ENCODE measurements around the gene LPCAT2.

Gene LPCAT2

DNA sequence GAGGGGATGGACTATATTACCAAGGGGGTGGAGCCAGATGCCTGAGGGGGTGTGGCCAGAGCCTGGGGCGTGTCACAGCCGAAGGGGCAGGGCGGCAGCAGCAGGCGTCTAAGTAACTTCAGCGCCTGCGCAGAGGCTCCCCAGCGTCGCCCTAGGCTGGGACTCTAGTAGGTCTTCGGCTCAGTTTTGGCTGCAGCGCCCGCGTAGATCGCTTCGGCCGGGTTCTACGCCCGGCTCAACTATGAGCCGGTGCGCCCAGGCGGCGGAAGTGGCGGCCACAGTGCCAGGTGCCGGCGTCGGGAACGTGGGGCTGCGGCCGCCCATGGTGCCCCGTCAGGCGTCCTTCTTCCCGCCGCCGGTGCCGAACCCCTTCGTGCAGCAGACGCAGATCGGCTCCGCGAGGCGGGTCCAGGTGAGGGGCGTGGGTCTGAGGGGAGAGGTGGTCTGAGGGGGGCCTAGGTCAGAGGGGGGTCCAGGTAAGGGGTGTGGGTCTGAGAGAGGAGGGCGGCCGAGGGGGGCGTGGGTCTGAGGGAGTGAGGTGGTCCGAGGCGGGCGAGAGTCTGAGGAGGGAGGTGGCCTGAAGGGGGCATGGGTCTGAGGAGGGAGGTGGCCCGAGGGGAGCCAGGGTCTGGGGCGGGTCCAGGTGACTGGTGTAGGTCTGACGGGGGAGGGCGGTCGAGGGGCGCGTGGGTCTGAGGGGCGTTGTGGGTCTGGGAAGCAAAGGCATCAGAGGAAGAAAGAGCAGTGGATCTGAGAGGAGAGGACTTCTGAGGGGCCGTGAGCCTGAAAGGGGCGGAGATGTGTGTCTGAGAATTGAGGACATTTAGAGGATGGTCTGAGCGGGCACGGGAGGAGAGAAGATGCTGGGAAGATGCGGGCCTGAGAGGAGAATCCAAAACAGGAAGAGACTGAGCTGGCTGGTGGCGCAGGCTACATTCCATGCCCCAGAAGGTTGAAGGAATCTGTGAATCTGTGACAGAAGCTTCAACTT lies at the start of gene LPCAT2:
Gene LPCAT2 (plus strand): TSS at position 132 of the 991 bp plus-strand sequence. CDS start 110 bp downstream, at position 242.
- peak in 48 of 56 donors; percentile 24 to 82 (median 62) for DNase-seq

DNA sequence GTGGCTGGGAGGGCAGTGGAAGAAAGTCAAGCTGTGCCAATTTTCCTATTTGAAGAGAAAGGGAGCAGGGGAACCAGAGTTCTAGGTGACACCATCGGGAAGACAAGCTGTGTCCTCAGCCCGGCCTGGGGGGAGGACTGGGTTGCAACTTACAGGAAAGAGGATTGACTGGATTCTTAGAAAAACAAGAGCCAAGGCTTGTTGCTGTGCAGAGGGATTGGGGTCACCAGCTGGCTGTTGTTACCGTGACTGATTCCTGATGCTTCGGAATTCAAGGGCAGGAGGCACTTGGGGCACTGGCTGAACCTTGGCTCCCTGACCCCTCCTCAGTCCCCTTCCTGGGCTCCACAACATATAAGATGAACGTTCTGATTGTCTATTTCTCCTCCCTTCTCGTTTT lies 46.6 kb upstream of the LPCAT2 start:
- no peak for DNase-seq

GRCh38 chr16:55464375-55464774 lies 44.5 kb upstream of the LPCAT2 start:
- DNase-seq, result peak in 1 of 56 donors; percentile 2

DNA sequence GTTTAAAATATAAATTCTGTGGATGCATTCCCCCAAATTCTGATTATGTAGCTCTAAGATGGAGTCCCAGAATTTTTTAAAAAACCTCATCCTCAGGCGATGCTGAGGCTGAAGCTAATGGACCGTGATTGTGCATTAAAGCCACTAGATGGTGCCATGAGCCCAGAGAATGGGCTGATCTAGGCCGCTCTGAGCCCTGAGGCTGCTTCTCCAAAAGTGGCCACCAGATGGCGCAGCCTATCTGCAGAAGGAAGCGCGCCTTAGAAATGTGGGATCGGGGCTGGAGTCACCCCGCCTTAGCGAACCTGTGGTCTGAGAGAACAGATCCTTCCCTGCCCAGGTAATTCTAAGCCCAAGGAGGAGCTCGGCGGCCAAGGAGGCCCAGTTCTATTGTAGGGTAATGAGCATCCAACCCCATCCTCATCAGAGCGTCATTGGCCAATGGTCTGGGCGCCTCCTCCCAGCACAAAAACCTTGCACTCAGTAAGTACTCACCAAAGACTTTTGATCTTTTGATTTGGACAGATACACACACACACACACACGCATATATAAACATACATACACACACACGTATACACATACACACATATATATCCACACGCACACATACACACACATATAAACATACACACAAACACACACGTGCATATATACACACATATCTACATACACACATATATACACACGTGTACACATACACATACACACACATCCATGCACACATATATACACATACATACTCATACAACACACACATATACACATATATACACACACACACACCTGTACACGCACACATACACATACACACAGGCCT lies 43.6 kb upstream of the LPCAT2 start:
- DNase-seq, result peak in 54 of 56 donors; percentile 9 to 95 (median 72)

GRCh38 chr16:55466209-55466608 lies 42.7 kb upstream of the LPCAT2 start:
- no peak for DNase-seq

DNA sequence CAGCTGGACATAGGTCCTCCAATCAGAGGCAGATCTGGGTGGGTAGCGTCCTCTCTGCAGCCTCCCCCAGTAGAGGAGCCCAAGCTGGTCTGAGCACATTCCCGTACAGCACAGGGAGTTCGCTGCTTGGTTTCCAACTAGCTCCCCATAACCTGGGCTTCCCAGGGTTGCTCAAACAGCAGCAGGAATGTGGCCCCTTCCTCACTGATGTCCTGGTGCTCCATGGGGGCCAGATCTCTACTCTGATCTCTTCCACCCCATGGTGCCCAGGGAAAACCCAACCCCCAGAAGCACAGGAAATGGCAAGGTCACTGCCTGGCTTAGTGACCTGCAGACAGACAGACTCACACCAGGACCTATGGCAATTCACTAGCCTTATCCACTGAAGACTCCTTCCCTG lies 41.0 kb upstream of the LPCAT2 start:
- no peak for DNase-seq

GRCh38 chr16:55468352-55468990 lies 40.4 kb upstream of the LPCAT2 start:
- DNase-seq, result no peak

- no peak for DNase-seq
These were observed 38.9 kb upstream of the LPCAT2 start for GRCh38 chr16:55469821-55470532.

DNA sequence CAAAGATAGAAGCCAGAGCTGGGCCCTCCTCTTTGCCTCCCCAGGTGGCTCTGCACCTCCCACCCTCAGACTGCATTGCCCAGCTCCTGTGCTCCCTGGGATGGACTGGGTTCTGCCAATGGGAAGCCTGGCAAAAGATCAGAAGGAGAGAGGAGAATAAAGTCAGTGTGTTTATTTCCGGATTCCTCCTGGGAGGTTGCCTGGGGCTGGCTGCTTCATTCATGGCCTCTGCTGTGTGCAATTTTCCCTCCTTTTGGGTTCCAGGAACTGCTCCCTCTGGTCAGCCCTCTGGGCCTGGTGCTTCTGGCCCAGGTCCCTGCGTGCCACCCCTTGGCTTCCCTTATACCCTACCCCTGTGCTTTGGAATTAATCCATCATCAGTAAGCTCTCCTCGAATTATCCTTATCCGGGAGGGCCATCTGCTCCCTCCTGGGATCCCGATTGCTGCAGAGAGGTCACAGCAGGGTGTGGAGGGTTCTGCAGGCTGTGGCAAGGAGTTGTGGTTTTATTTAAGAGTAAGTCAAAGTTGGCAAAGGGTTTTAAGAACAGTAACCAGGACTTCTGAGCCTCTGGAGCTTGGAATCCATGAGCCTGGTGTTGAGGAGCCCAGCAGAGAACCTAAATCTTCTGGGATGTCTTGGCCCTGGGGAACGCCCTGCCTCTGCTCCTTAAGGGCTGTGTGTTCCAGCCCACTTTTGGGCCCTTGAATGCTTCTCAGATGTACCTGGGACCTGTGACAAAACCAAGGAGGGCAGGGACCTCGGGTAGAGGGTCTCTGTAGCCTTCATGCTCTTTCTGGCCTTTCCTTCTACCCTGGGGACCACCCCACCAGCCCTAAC lies 38.1 kb upstream of the LPCAT2 start:
- peak in 2 of 56 donors; percentile 1 to 2 for DNase-seq

- DNase-seq, result no peak
These were observed 37.3 kb upstream of the LPCAT2 start for GRCh38 chr16:55471448-55472097.

DNA sequence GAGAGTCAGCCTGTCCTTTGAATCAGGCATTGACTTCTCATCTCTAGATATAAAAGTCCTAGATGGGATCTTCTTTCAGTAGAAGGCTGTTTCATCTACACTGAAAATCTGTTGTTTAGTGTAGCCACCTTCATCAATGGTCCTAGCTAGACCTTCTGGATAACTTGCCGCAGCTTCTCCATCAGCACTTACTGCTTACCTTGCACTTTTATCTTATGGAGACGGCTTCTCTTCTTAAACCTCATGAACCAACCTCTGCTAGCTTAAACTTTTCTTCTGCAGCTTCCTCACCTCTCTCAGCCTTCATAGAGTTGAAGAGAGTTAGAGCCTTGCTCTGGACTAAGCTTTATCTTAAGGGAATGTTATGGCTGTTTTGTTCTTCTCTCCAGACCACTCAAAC lies 35.3 kb upstream of the LPCAT2 start:
- no peak for DNase-seq

GRCh38 chr16:55474821-55475220 lies 34.1 kb upstream of the LPCAT2 start:
- no peak for DNase-seq

DNA sequence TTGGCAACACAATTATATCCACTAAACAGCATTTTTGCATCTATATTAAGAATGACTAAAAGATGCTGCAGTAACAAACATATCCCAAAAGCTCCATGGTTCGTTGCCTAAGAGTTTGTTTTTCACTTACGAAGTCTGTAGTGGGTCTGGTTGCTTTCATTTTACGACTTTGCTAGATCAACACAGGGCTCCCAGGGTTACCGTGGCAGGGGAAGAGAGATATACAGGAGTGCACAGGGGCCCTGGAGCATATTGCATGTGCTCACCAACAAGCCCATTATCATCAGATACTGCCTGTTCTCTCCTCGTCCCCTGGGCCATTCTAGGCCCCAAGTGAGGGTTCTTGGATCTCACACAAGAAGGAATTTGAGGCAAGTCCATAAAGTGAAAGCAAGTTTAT lies 33.0 kb upstream of the LPCAT2 start:
- no peak for DNase-seq

- no peak for DNase-seq
These were observed 32.0 kb upstream of the LPCAT2 start for GRCh38 chr16:55476625-55477533.

DNA sequence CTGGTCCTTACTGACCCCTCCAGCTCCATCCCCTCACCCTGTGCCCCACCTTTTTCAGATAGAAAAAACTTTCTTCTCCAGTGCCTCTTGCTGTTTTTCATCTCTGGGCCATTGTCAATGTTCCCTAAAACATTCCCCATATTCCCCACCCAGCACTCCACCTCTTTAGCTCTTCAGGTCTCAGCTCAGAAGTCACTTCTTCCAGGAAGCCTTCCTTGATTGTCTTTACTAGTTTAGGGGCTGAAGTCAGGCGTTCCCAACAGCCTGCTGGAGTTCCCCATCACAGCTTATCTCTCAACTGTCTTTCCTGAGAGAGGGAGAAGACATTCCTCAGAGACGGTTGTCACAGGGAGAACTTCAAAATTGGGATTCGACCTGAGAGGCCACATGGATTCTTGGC lies 31.1 kb upstream of the LPCAT2 start:
- no peak for DNase-seq

GRCh38 chr16:55478827-55479429 lies 29.9 kb upstream of the LPCAT2 start, which contains the start of gene MMP2:
MMP2 (plus strand) TSS chr16:55479198; CDS start chr16:55479480, 282 bp downstream.
- peak in 8 of 56 donors; percentile 4 to 29 (median 12) for DNase-seq

DNA sequence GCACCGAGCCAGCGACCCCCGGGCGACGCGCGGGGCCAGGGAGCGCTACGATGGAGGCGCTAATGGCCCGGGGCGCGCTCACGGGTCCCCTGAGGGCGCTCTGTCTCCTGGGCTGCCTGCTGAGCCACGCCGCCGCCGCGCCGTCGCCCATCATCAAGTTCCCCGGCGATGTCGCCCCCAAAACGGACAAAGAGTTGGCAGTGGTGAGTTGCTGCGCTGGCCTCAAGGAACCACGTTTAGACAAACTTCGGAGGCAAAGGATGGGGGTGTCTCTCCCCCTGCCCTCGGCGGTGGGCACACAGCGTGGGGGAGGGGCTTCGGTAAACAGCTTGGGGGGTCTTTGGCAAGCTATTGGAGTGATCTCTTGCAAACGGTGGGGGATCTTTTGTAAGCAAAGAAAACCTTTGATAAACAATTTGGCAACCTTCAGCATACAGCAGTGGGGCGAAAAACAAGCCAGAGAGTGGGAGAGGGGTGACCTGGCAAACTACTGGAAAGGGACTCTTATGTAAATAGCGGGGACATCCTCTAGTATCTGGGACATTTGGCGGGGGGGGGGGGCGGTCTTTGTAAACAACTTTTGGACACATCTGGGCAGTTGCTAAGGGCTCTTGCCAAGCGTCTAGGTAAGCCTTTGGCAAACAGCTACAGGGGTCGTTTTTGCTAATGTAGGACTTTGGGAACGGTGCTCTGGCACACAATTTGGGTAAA lies 29.3 kb upstream of the LPCAT2 start:
- DNase-seq, result peak in 1 of 56 donors; percentile 12

All from nucleus accumbens (tissue), 56 donors.